GM13976 (cell line): ENCODE measurements around the gene ROR2.

Source experiments
- DNase-seq: peaks from one replicate; pipeline ENCODE4 v3.0.0; 2012; ENCODE audit warnings: low spot score
- in situ Hi-C: fragments of 300-500 bp; cut with MboI; formaldehyde crosslinking; loops from one replicate; pipeline ENCODE4 v1.12.0; 2022; ENCODE audit warnings: low sequenced_read_pairs, mixed read lengths, inconsistent platforms; ENCODE audit not compliant: unreplicated experiment
- TF ChIP-seq, protein P1 (sequence below): IDR thresholded peaks from 2 replicates; pipeline ENCODE4 v1.5.1; 2012; ENCODE audit warnings: borderline replicate concordance, mild to moderate bottlenecking; ENCODE audit not compliant: insufficient read depth; ENCODE audit errors: extremely low read depth, missing control alignments, control extremely low read depth

ROR2 gene

DNA sequence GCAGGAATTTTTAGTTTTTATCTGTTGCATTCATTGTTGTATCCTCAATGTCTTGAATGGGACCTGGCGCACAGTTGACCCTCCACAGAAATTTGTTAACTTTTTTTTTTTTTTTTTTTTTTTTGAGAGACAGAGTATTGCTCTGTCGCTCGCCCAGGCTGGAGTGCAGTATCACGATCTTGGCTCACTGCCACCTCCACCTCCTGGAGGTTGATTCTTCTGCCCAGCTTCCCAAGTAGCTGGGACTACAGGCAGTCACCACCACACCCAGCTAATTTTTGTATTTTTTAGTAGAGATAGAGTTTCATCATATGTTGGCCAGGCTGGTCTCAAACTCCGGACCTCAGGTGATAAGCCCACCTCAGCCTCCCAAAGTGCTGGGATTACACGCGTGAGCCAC is 205.9 kb downstream of the ROR2 start:
- in situ Hi-C loops: no loop called here
- TF ChIP-seq, protein P1, sequence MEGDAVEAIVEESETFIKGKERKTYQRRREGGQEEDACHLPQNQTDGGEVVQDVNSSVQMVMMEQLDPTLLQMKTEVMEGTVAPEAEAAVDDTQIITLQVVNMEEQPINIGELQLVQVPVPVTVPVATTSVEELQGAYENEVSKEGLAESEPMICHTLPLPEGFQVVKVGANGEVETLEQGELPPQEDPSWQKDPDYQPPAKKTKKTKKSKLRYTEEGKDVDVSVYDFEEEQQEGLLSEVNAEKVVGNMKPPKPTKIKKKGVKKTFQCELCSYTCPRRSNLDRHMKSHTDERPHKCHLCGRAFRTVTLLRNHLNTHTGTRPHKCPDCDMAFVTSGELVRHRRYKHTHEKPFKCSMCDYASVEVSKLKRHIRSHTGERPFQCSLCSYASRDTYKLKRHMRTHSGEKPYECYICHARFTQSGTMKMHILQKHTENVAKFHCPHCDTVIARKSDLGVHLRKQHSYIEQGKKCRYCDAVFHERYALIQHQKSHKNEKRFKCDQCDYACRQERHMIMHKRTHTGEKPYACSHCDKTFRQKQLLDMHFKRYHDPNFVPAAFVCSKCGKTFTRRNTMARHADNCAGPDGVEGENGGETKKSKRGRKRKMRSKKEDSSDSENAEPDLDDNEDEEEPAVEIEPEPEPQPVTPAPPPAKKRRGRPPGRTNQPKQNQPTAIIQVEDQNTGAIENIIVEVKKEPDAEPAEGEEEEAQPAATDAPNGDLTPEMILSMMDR: no peak
- DNase-seq: no peak

DNA sequence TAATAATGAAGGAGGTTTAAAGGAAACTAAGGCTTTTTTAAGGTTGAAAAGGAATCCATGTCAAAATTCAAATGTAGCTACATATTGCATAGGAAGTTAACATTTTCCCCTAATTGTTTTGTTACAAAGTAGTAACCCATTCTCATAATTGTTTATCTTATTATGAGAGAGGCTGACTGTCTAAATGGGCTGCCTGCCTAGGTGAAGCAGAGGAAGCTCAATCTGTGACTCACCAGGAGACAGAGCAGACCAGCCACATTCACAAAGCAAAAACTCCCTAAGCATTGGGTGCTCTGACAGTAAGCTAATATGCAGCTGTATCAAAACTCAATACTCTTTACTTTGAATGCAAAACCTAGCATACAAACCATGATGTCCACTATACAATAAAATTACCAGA is 208.5 kb downstream of the ROR2 start:
- in situ Hi-C loops: no loop called here
- TF ChIP-seq, protein P1: no peak
- no peak for DNase-seq

- DNase-seq: no peak
- TF ChIP-seq, protein P1: no peak
- in situ Hi-C loops: no loop called here
Observed at GRCh38 chr9:91740701-91741100, 209.3 kb downstream of the ROR2 start.

- TF ChIP-seq, protein P1: no peak
- in situ Hi-C loops: no loop called here
- no peak for DNase-seq
Observed at GRCh38 chr9:91736898-91737601, 213.0 kb downstream of the ROR2 start.

GRCh38 chr9:91736311-91736710 is 213.7 kb downstream of the ROR2 start:
- no peak for DNase-seq
- in situ Hi-C loops: no loop called here
- TF ChIP-seq, protein P1: no peak

- DNase-seq: no peak
- TF ChIP-seq, protein P1: no peak
- in situ Hi-C loops: no loop called here
Observed at GRCh38 chr9:91735049-91735448, 215.0 kb downstream of the ROR2 start.
